ENCODE results near the gene CAMK2A. TPM values are rescaled to one million over a fixed set of nuclear protein-coding genes. Genes with fewer than 3 reads are reported as not detected.

The CAMK2A gene
- total RNA-seq: not detected in 2 replicates

GRCh38 chr5:150289551-150290390 lies at the start of gene CAMK2A:
Gene CAMK2A, minus strand, starts transcription at chr5:150289773. Its CDS starts 148 bp downstream, at chr5:150289625.

GRCh38 chr5:150302301-150303069 lies 12.9 kb upstream of the CAMK2A start, which contains the start of gene ARSI:
Gene ARSI, minus strand, starts transcription at chr5:150302905. Its CDS starts 532 bp downstream, at chr5:150302373.

GRCh38 chr5:150189728-150190502 lies 99.7 kb downstream of the CAMK2A start, which contains the start of gene SLC6A7:
Gene SLC6A7, plus strand, starts transcription at chr5:150190062. Its CDS starts 266 bp downstream, at chr5:150190328.

Other genes with a start within 250 kb of the CAMK2A start
- not detected in 2 replicates for gene CSF1R, start 203.2 kb downstream of the CAMK2A start, total RNA-seq
- 1.3 and 5.9 TPM in 2 replicates for gene PDGFRB, start 133.9 kb downstream of the CAMK2A start, total RNA-seq
- gene CDX1, start 123.0 kb downstream of the CAMK2A start, total RNA-seq: not detected in 2 replicates
- not detected in 2 replicates for gene SLC6A7, start 99.7 kb downstream of the CAMK2A start, total RNA-seq
- gene ARSI, start 13.1 kb upstream of the CAMK2A start, total RNA-seq: under 0.01 and 0.19 TPM in 2 replicates
- gene TCOF1, start 67.9 kb upstream of the CAMK2A start, total RNA-seq: 24.8 and 28.1 TPM in 2 replicates
- gene CD74, start 123.1 kb upstream of the CAMK2A start, total RNA-seq: 0.98 and 1.7 TPM in 2 replicates
- gene RPS14, start 160.0 kb upstream of the CAMK2A start, total RNA-seq: 2,576 and 2,669 TPM in 2 replicates
- gene NDST1, start 218.4 kb upstream of the CAMK2A start, total RNA-seq: 77.1 and 124 TPM in 2 replicates

All from vein endothelial cell (primary cell).